H9 (cell line): Measurements from ENCODE around the gene KCNMB2. TPM values are rescaled to one million over a fixed set of nuclear protein-coding genes. Genes with fewer than 3 reads are reported as not detected.

ENCODE experiments used
- DNase-seq: peaks from one replicate; pipeline ENCODE4 v3.0.0-alpha.2; 2017
- H2AFZ ChIP-seq: one replicate; pipeline ENCODE4 v1.6.1; 2013; ENCODE audit warnings: mild to moderate bottlenecking, low read length, control low read depth, moderate library complexity
- H2AK5ac ChIP-seq: 2 replicates; pipeline ENCODE4 v1.6.1; 2013; ENCODE audit warnings: low read length, control low read depth, mixed read lengths; ENCODE audit not compliant: insufficient read length
- H2BK120ac ChIP-seq: one replicate; pipeline ENCODE4 v1.6.1; 2013; ENCODE audit warnings: low read depth, mild to moderate bottlenecking, low read length, control low read depth, inconsistent platforms; ENCODE audit not compliant: poor library complexity, severe bottlenecking
- H2BK12ac ChIP-seq: 2 replicates; pipeline ENCODE4 v1.6.1; 2013; ENCODE audit warnings: low read length, control low read depth, mixed read lengths, low read depth; ENCODE audit not compliant: insufficient read length
- H2BK15ac ChIP-seq: 2 replicates; pipeline ENCODE4 v1.6.1; 2013; ENCODE audit warnings: low read depth, low read length, control low read depth
- H2BK20ac ChIP-seq: one replicate; pipeline ENCODE4 v1.6.1; 2013; ENCODE audit warnings: low read depth, mild to moderate bottlenecking, low read length, control low read depth, inconsistent platforms; ENCODE audit not compliant: poor library complexity, severe bottlenecking
- H2BK5ac ChIP-seq: 2 replicates; pipeline ENCODE4 v1.6.1; 2013; ENCODE audit warnings: low read length, control low read depth, mixed read lengths; ENCODE audit not compliant: insufficient read length
- H3K14ac ChIP-seq: 2 replicates; pipeline ENCODE4 v1.6.1; 2013; ENCODE audit warnings: low read length, control low read depth; ENCODE audit not compliant: insufficient read depth
- H3K18ac ChIP-seq: 2 replicates; pipeline ENCODE4 v1.6.1; 2013; ENCODE audit warnings: low read depth, mild to moderate bottlenecking, mixed read lengths, low read length, control low read depth; ENCODE audit not compliant: insufficient read length
- H3K23ac ChIP-seq: 2 replicates; pipeline ENCODE4 v1.6.1; 2013; ENCODE audit warnings: low read length, control low read depth, mixed read lengths, low read depth; ENCODE audit not compliant: insufficient read length
- H3K23me2 ChIP-seq: 2 replicates; pipeline ENCODE4 v1.6.1; 2013; ENCODE audit warnings: low read depth, mild to moderate bottlenecking, mixed read lengths, low read length, control low read depth; ENCODE audit not compliant: insufficient read length, poor library complexity, severe bottlenecking
- H3K27ac ChIP-seq: 2 replicates; pipeline ENCODE4 v1.5.1; 2013; ENCODE audit warnings: low read length, control low read depth, mixed read lengths, low read depth; ENCODE audit not compliant: insufficient read length
- H3K27me3 ChIP-seq: 2 replicates; pipeline ENCODE4 v1.6.1; 2013; ENCODE audit warnings: low read length, control low read depth, inconsistent platforms; ENCODE audit not compliant: insufficient read depth
- H3K4ac ChIP-seq: 2 replicates; pipeline ENCODE4 v1.6.1; 2013; ENCODE audit warnings: low read depth, mild to moderate bottlenecking, control low read depth, inconsistent platforms, low read length, moderate library complexity
- H3K4me1 ChIP-seq: 2 replicates; pipeline ENCODE4 v1.6.1; 2013; ENCODE audit warnings: low read length, control low read depth, inconsistent platforms; ENCODE audit not compliant: insufficient read depth
- H3K4me2 ChIP-seq: 2 replicates; pipeline ENCODE4 v1.6.1; 2013; ENCODE audit warnings: low read length, control low read depth, mixed read lengths; ENCODE audit not compliant: insufficient read length, insufficient read depth
- H3K56ac ChIP-seq: 2 replicates; pipeline ENCODE4 v1.6.1; 2013; ENCODE audit warnings: low read depth, mild to moderate bottlenecking, mixed read lengths, low read length, control low read depth; ENCODE audit not compliant: insufficient read length
- H3K79me1 ChIP-seq: 2 replicates; pipeline ENCODE4 v1.6.1; 2013; ENCODE audit warnings: low read depth, mild to moderate bottlenecking, moderate library complexity, low read length, control low read depth, inconsistent platforms; ENCODE audit not compliant: insufficient read depth, poor library complexity, severe bottlenecking
- H3K79me2 ChIP-seq: 2 replicates; pipeline ENCODE4 v1.6.1; 2013; ENCODE audit warnings: low read length, control low read depth, inconsistent platforms; ENCODE audit not compliant: insufficient read depth
- H3K9ac ChIP-seq: 2 replicates; pipeline ENCODE4 v1.6.1; 2013; ENCODE audit warnings: low read length, control low read depth, mixed read lengths; ENCODE audit not compliant: insufficient read length; ENCODE audit errors: extremely low read depth
- H3K9me3 ChIP-seq: one replicate; pipeline ENCODE4 v1.6.1; 2013; ENCODE audit warnings: low read depth, low read length, inconsistent platforms; ENCODE audit not compliant: control insufficient read depth
- H3T11ph ChIP-seq: one replicate; pipeline ENCODE4 v1.6.1; 2013; ENCODE audit warnings: mild to moderate bottlenecking, low read length, control low read depth, inconsistent platforms
- H4K20me1 ChIP-seq: one replicate; pipeline ENCODE4 v1.6.1; 2013; ENCODE audit not compliant: control insufficient read depth, insufficient read length, insufficient read depth
- H4K5ac ChIP-seq: 2 replicates; pipeline ENCODE4 v1.6.1; 2013; ENCODE audit warnings: low read depth, mild to moderate bottlenecking, mixed read lengths, low read length, control low read depth; ENCODE audit not compliant: insufficient read length
- H4K8ac ChIP-seq: replicated peaks from 2 replicates; pipeline ENCODE4 v1.6.1; 2013; ENCODE audit warnings: low read length, control low read depth, mixed read lengths, low read depth; ENCODE audit not compliant: insufficient read length
- H4K91ac ChIP-seq: 2 replicates; pipeline ENCODE4 v1.6.1; 2013; ENCODE audit warnings: low read depth, mild to moderate bottlenecking, moderate library complexity, mixed read lengths, low read length, control low read depth; ENCODE audit not compliant: insufficient read length
- H3K27ac Mint-ChIP-seq, 3 experiments: 2 replicates in 2 of 3; 3 replicates in 1 of 3; pipeline ENCODE4 v1.8.0; 2020 to 2021; ENCODE audit warnings: mixed read lengths in 3 of 3, mild to moderate bottlenecking in 1 of 3, moderate library complexity in 1 of 3
- H3K27me3 Mint-ChIP-seq: 2 replicates; pipeline ENCODE4 v1.8.0; 2021; ENCODE audit warnings: low read depth, mild to moderate bottlenecking, moderate library complexity, mixed read lengths
- H3K36me3 Mint-ChIP-seq, 3 experiments: 2 replicates in 2 of 3; 3 replicates in 1 of 3; pipeline ENCODE4 v1.8.0; 2020 to 2021; ENCODE audit warnings: low read depth in 3 of 3, mixed read lengths in 3 of 3; ENCODE audit not compliant: insufficient read depth in 1 of 3
- H3K4me1 Mint-ChIP-seq, 2 experiments: 2 replicates each; pipeline ENCODE4 v1.8.0; 2020; ENCODE audit warnings: mixed read lengths in 2 of 2
- H3K4me3 Mint-ChIP-seq, 2 experiments: 2 replicates in 1 of 2; 3 replicates in 1 of 2; pipeline ENCODE4 v1.8.0; 2020 to 2021; ENCODE audit warnings: mild to moderate bottlenecking in 2 of 2, mixed read lengths in 2 of 2, moderate library complexity in 1 of 2
- H3K9me3 Mint-ChIP-seq, 2 experiments: 2 replicates in 1 of 2; 3 replicates in 1 of 2; pipeline ENCODE4 v1.8.0; 2020; ENCODE audit warnings: mild to moderate bottlenecking in 2 of 2, mixed read lengths in 2 of 2, moderate library complexity in 1 of 2
- WGBS: extraction: QIAGEN DNeasy Blood & Tissue Kit; methylation state at CpG from one replicate; pipeline ENCODE4 v1.1.7; 2013; ENCODE audit warnings: missing lambda C conversion rate, low lambda C conversion rate, mixed read lengths; ENCODE audit not compliant: insufficient read length; ENCODE audit errors: extremely low coverage; 5-methylcytosine and 5-hydroxymethylcytosine counted together
- total RNA-seq: library from RNA; stranded (reverse); gene quantifications from 2 replicates; pipeline ENCODE4 v1.2.1, GENCODE V29; 2021
- TF ChIP-seq, protein P1 (sequence below): fragments of 200-600 bp; sonication (generic); conservative IDR thresholded peaks from 3 replicates; pipeline ENCODE4 v1.8.0; 2021; ENCODE audit warnings: antibody characterized with exemption, mild to moderate bottlenecking

Gene KCNMB2
- total RNA-seq, 1 experiment from 2014 or later = not detected

DNA sequence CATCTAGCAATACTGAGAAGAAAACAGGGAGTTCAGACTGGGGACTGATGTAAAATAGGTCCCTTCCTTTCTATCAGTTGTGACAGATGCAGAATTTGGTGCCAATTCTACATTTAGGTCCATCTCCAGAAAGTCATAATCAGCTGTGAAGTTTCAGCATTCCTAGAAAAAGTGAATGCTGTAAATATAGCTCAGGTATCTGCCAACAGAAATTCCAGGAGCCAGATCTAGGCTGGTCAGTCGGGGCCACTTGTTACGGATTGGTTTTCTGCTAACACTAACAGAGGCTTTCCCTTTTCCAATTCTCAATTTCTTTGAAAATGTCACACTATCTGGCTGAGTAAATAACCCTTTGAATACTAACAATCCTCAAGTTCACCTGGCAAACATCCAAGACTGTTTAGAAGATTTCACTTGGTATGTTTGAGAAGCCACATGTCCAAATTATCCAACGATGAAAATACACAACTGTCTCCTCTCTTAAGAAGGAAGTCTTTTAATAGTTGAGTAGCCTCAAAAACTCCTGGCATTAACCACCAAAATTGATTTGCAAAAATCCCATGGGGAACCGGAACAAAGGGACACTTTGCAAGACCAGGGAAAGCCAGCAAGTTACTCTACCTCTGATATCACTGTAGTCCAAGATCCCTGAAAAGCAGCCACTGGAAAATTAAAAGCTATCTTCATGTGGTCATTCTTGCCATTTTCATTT lies 313.1 kb downstream of the KCNMB2 start:
- no peaks in the 10 kb centered on the region for H3K36me3 Mint-ChIP-seq
- Histone ChIP-seq H3K23ac (no peak overlapping the region), H4K20me1 (no peaks in the 10 kb centered on the region)

More for the DNA sequence above, 313.1 kb downstream of the KCNMB2 start:
- Histone ChIP-seq H3K56ac (no peak overlapping the region), H3K27me3 (no peaks in the 10 kb centered on the region), H3K27ac (no peak overlapping the region), H4K91ac (no peak overlapping the region), H2AFZ (no peak overlapping the region), H3K18ac (no peak overlapping the region), H3K4me2 (no peak overlapping the region), H2BK5ac (no peak overlapping the region), H3T11ph (no peak overlapping the region), H3K4me1 (no peaks in the 10 kb centered on the region), H3K9me3 (no peaks in the 10 kb centered on the region), H3K14ac (no peak overlapping the region), H3K23me2 (no peaks in the 10 kb centered on the region), H2BK120ac (no peak overlapping the region), H3K79me2 (no peaks in the 10 kb centered on the region), H2BK20ac (no peak overlapping the region), H2BK15ac (no peak overlapping the region), H4K5ac (no peak overlapping the region), H2BK12ac (no peak overlapping the region), H3K79me1 (no peaks in the 10 kb centered on the region), H4K8ac (no peak overlapping the region), H3K4ac (no peak overlapping the region), H3K9ac (no peak overlapping the region), H2AK5ac (no peak overlapping the region)
- H3K9me3 Mint-ChIP-seq = no peaks in the 10 kb centered on the region
- H3K27me3 Mint-ChIP-seq = no peaks in the 10 kb centered on the region
- no peak for DNase-seq
- TF ChIP-seq, protein P1, sequence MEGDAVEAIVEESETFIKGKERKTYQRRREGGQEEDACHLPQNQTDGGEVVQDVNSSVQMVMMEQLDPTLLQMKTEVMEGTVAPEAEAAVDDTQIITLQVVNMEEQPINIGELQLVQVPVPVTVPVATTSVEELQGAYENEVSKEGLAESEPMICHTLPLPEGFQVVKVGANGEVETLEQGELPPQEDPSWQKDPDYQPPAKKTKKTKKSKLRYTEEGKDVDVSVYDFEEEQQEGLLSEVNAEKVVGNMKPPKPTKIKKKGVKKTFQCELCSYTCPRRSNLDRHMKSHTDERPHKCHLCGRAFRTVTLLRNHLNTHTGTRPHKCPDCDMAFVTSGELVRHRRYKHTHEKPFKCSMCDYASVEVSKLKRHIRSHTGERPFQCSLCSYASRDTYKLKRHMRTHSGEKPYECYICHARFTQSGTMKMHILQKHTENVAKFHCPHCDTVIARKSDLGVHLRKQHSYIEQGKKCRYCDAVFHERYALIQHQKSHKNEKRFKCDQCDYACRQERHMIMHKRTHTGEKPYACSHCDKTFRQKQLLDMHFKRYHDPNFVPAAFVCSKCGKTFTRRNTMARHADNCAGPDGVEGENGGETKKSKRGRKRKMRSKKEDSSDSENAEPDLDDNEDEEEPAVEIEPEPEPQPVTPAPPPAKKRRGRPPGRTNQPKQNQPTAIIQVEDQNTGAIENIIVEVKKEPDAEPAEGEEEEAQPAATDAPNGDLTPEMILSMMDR = no peak
- no peak overlapping the region; a peak in 2 of 7 replicates for H3K27ac Mint-ChIP-seq
- H3K4me1 Mint-ChIP-seq = peaks cover 12 to 15% of the 10 kb centered on the region in 2 experiments
- no peak overlapping the region for H3K4me3 Mint-ChIP-seq
- WGBS = no CpG with 5 or more reads among the region's 4 CpGs
